GM18520 (cell line): ENCODE measurements around the gene TEX53.

Experiments
- ATAC-seq: cut with Tn5 transposase; IDR thresholded peaks from one replicate; pipeline ENCODE4 v1.9.1; 2021; ENCODE audit not compliant: unreplicated experiment

The TEX53 gene

DNA sequence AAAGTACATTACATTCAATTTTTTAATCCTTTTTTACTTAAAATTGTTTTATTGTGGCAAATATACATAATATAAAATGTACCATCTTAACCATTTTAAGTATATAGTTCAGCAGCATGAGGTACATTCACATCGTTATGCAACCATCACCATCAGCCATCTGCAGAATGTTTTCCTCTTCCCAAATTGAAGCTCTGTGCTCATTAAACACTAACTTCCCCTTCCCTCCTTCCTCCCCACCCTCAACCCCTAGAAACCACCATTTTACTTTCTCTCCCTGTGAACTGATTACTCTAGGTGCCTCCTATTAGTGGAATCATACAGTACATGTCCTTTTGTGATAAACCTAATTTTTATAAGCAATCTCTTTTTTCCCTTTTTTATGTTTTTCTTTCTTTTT is 15.6 kb downstream of the TEX53 start:
- no peak for ATAC-seq

DNA sequence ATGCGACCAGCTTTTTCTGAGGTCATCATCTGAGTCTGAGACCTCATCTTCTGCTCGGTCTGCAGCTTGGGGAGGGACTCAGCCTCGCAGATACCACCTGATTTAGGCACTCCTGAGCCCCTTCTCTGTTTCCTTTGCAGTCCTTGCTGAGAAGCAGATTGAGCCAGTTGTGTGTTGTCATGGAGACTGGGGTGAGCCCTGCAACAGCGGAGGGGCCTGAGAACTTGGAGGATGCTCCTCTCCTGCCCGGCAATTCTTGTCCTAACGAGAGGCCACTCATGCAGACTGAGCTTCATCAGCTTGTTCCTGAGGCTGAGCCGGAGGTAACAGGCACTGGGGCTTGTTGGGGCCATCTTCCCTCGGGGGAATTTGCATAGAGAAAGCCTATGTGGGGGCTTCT is 19.2 kb downstream of the TEX53 start:
- ATAC-seq = no peak

DNA sequence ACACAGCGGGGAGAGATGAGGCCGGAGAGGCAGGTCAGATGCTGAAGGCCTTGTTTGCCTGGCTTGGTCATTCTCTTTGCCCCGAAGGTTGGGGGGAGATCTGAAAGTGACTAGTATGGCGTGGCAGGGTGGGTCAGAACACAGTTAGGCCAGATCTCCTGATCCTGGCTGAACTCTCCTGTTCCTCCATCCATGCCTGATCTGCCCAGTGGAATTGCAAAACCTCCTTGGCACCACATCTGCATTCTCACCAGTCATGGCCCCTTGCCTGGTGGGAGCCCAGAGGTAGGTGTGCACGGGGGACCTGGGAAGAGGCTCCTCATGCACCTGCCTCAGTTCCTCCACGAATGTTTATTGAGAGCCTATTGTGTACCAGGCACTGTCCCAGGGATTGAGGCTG is 23.2 kb downstream of the TEX53 start:
- no peak for ATAC-seq

DNA sequence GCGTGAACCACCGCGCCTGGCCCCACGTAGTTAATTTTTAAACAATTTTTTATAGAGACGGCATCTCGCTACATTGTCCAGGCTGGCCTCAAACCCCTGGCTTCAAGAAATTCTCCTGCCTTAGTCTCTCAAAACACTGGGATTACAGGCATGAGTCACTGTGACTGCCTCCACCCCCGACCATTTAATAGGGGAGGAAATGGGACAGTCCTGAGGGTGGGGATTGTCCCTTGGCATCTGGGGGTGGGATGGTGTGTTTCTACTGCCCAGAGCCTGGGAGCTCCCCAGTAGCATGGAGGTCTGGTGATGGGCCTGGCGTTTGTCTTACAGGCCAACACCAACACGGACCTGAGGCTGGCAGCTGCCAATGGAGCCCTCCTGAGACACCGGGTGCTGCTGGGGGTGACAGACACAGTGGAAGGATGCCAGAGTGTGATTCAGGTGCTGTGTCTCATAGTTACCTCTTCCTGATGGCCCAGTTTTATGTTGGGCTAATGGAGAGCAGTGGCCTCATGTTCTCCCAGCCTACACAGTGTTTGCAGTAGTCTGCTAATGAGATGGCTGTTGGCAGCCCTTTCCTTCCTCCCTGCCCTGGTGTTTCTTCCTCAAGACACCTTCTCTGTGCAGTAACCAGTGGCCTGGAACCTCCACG is 24.0 kb downstream of the TEX53 start:
- ATAC-seq = no peak

DNA sequence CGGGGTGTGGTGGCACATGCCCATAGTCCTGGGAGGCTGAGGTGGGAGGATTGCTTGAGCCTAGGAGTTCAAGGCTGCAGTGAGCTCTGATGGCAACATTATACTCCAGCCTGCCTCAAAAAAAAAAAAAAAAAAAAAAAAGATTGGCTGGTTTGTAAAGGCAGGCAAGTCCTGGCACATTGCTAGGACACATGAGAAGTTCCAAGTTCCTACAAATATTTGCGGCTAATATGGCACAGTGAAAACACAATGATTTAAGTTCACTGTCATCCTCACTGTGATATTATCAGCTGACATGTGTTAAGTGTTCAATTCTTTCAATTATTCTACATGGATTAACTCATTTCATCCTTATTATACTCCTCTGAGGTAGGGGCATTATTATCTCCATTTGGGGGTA is 26.4 kb downstream of the TEX53 start:
- no peak for ATAC-seq

DNA sequence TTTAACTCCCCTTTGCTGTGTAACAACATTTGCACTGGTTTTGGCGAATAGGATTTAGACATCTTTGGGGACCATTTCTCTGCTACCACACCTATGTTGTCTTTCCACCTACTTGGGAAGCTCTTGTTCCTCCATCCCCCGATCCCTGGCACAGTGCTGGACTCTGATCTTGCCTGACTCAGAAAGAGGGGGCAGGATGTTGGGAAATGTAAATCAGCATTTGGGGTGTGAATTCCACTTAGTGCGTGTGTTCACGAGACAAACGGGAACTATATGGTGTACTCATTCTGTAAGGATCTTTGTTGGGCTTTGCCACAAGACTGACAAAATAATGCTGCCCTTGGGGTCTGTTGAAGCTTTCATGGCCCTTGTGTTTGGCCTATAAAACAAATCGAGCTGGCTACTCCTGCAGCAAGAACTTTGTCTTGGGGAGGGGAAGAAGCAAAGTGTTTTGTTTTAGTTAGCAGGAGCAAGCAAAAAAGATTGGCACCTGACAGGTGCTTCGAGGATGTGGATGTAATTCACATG is 28.0 kb downstream of the TEX53 start:
- no peak for ATAC-seq

DNA sequence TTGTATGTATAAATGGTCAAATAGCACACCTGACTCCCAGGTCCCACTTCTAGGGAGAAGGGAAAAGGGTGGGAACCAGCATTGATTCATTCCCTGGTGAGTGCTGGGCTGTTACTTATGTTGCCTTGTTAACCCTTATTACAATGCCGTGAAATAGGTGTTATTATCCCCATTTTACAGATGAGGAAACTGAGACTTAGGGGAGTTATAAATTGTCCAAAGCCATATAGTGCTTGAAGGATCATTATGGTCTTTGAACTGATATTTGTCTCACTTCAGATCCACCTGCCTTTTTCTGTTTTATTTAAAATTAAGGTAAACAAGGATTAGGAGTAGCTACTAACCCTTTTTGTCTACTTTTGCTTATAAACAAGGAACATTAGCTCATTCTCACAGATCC is 30.1 kb downstream of the TEX53 start:
- no peak for ATAC-seq

DNA sequence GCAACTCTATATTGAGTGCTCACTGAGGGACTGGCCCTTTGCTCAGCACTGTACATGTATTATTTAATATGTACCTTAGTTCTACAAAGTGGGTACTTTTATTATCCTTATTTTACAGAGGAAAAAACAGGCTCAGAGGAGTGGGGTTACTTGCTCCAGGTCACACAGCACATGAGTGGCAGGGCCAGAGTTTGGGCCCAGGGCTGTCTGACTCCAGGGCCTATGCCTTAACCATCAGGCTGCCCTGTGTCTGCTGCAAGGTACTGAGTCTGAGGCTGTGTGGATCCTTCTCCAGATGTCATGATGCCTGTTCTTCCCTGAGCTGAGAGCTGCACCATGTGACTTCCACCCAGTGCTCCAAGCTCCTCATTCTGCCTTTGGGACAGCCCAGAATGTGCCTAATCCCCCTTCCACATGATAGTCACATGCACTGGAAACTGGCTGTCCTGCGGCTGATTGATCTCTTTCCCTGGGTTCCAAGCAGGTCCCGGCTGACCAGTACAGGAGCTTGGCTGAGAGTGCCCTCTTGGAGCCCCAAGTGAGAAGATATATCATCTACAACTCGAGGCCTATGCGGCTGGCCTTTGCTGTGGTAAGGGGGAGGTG is 31.1 kb downstream of the TEX53 start:
- no peak for ATAC-seq

DNA sequence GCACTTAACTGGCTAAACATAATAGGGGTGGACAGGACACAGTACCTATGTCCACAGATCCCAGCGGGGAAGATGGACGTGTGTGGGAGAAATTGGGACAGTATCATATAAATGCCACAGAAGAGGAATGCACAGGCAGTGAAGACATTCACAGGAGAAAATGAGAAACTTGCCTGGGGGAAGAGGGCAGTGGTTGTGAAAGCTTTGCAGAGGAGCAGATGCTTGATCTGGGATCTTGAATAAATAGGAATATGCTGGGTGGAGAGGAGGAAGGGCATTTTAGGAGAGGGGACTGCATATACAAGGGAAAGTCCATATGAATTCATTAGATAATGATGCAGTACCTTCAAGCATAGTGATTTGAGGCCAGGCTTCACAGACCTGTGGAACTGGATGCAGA is 32.9 kb downstream of the TEX53 start:
- ATAC-seq = no peak

DNA sequence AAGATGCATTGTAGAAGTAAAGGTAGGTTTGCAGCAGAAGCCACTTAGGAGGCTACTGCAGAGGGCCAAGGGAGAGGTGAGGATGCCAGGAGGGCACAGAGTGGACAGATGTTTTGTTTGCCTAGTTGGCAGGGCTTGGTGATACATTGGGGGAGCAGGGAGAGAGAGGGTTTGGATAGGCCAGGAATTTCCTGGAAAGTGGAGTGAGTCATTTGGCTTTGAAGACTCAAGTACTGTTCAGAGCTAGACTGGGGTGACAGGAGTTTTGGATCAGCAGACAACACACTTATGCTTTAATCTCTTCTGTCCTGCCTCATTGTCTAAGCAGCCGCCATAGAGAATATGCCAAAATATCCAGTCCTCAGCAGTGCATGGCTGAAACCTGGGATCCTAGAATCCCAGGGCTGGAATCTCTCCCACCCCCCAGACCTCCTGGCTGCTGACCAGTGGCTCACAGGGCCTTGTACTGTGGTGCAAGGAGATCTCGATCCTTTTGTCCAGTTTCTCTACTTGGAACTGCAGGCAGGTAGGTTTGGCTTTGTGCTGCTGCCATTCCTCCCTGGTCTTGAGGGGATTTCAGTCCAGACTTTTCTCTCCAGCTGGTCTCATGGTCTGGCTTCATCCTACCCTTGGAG is 35.5 kb downstream of the TEX53 start:
- ATAC-seq = no peak

DNA sequence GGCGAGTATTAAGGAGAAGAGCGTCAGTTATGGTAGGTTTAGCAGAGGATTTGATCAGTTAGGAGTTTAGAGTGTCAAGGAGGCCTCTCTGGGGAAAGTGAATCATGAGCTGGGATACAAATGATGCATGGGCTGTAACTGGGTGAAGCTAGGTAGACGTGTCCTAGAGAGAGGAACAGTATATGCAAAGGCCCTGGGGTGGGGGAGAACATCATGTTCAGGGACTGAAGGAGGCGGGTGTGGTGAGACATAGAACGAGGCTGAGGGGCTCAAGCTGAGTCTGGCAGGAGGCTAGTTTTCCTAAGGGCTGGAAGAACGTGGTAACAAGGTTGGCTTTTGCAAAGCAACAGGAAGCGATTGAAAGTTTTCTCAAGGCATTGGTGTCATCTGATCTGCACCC is 36.0 kb downstream of the TEX53 start:
- ATAC-seq = no peak

DNA sequence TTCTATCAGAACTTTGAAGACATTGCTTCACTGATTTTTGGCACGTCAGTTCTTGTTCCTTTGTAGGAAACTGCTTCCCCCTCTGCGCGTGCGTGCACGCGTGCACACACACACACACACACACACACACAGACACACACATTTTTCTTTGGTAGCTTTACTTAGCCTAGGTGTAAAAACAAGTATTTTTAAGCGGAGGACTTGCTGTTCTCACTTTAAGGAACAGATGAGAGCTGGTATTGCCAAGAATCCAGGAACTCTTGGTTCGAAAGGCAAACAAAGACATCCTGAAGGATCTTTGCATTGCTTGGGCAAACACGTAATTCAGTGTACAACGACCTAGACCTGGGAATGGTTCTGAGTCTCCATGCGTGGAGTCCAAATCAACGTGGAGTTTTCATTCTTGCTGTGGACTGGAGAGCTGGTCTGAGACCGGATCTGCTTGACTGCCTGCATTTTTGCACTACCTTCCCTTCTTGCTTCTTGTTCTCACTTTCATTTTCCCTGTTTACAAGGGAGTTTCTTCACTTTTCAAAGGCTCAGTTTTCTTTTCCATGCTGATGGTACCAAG is 38.3 kb downstream of the TEX53 start:
- ATAC-seq = peak; percentile 33

DNA sequence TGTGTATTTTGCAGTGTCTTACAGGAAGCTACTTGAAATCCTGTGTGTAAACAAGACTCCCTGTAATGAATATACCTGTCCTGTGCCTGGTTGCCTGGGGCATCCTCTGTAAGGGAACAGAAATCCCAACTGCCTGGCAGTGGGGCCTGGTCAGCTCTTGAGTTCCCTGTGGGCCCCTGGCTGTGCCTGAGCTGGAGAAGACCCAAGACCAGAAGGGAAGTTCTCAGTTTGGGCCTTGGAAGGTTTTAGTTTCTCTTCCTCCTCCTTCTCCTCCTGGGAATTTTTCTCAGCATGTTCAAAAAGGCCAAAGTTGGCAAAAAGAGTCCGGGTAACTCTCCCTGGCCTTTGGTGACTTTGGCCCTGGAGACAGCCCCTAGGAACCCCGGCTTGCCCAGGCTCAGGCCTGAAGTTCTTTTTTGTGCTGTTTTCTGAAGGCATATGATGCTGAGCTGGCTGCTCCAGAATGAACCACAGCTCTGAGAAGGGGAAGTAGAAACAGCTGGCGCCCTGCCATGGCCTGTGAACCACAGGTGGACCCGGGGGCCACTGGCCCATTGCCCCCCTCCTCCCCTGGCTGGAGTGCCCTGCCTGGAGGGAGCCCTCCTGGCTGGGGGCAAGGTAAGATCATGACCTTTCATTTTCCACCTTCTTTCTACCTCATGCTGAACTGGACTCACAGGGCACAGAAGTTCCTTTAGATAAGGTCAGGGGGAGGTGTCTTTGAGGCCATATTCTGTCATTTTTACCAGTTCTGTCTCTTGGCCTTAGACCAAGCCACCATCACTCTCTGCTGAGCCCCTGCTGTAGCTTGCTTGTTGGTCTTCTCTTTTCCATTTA is 40.7 kb downstream of the TEX53 start:
- ATAC-seq = peak; percentile 50

DNA sequence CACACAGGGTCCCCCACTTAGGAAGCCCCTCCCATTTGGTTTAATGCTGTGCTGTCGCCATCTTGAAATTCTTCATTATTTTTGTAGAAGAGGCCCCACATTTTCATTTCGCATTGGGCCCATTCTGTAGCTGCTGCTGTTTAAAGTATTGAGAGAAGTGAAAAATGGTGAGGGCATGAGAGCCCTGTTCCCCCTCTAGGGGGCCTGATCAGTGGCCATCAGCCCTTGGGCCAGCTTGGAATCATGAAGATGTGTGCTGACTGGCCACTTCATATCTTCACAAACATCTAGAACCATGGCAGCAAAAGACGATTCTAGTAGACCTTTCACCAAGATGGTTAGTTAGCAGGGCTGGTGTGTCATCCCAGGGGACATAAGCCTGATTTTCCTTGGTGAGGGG is 43.2 kb downstream of the TEX53 start:
- ATAC-seq = no peak

DNA sequence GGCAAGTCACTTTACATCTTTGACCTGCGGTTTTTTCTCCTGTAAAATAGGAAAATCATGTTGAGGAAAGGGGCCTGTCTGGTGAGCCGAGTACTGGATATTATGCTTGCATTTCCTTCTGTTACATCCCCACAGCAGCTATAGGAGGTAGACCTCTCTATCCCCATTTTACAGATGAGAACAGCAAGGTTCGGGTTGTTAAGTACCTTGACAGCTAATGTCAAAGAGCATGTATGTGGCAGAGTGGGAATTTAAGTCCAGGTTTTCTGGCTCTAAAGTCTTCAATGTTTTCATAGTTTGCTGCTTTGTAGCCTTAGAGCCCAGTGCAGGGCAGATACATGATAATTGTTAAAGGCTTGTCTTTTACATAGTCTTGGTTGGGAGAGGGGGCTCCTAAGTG is 43.7 kb downstream of the TEX53 start:
- ATAC-seq = no peak

DNA sequence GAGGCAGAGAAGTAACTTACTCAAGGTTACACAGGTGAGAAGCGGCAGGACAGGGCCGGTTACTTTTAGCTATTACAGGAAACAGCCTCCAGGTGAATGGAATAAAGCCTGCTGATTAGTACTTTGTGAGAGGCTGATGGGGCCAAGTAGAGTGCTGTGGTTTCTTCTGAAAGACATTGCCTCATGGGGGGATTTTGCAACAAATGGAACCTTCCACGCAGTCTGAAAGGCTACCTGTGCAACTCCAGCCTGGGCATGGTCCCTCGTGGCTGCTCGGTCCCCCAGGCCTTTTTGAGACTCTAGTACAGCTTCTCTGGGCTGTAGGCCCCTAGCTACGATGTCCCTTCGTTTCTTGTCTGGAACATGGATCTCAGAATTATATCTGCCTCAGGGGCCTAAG is 44.5 kb downstream of the TEX53 start:
- no peak for ATAC-seq

DNA sequence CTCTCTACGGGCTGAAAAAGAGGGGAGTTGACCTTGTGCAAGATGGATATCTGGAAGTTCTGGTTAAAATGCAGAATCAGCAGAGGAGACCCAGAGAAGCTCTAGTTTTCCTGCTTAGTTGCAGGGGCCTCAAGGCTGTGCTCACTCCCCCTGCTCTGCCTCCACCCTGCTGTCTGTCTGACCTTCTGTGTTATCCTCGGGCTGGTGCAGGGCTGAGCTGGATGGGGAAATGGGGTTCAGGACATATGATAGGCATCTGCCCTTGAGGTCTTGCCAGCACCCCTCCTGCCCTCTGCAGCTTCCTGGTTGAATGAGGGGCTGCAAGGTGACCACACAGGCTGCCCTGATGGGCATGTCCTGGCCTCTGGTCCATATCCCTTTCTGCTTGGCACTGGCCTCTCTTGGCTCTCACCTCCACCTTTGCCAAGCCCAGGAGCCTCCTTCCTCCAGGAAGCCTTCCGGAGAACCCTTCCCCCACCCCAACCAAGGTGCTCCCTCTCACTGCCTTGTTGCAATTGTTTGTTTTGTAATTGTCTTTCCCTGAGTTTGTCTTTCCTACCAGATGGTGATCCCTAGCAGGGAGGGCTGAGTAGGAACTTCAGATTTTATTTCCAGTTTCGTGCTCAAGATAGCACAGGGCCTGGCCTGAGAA is 45.2 kb downstream of the TEX53 start:
- ATAC-seq = no peak

DNA sequence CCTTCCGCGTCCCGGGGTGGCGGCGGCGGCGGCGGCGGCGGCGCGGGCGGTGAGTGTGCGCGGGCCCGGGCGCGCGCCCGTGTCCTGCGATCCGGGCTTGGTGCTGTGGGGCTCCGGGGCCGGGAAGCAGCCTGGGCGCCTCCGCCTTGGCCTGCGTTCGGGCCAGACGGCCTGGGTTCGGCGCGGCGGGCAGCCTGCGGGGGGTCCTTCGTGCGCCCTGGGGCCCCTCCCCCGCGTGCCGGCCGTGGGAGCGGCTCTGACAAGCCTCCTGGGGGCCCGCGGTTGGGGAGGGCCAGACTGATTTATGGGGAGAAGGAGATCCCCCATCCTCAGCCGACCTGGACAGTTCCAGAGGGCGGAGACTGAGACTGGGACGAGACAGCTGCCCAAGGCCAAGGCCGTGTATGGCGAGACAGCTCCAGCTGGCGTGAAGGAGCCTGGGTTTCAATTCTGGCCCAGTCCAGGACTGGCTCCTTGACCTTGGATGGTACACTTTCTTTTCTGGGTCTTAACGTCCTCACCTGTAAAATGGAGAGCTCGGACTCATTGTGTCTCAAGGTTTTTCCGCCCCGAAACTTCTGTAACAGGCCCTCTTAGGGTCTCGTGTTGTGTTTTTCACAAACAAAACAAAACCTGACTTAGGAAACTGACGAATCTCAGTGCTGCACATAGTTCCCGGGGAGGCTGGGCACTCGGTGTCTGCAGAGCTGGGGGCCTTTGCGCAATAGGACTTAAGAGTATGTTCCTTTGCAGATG is 45.9 kb downstream of the TEX53 start:
- peak; percentile 28 for ATAC-seq

DNA sequence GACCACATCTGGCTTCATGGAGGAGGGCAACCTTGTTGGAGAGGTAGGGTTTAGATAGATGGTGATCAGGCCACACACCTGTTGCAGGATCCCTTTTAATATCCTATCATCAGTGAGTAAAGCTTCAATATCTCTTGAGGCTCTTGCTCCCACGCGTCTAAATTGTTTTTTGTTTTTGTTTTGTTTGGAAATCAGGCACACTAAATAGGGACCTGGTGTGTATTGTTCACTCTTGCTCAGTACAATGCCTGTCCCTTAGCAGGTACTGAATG is 49.1 kb downstream of the TEX53 start:
- ATAC-seq = no peak
